OCI-LY7 (cell line): ENCODE measurements around the gene CDA. TPM values are rescaled to one million over a fixed set of nuclear protein-coding genes. Genes with fewer than 3 reads are reported as not detected.
A peak's percentile ranks its signal among the peaks of the same experiment; 100 is the strongest.

Source experiments
- BruUV-seq: library from RNA; stranded (reverse); fragments of 400-500 nt; replicated peaks from 2 replicates; lab custom pipeline; 2021; lab: Mats Ljungman, UMichigan
- CTCF ChIA-PET: fragments of 300-600 bp; sonication (Branson Sonifier 250); formaldehyde crosslinking; loops from one replicate; lab custom pipeline; 2022; ENCODE audit warnings: antibody characterized with exemption; ENCODE audit not compliant: unreplicated experiment; lab: Charles Lee
- POLR2A ChIA-PET: fragments of 300-600 bp; sonication (Branson Sonifier 250); formaldehyde crosslinking; loops from one replicate; lab custom pipeline; 2022; ENCODE audit warnings: antibody characterized with exemption; lab: Charles Lee
- DNase-seq: peaks from one replicate; pipeline ENCODE4 v3.0.0-alpha.2; 2015; ENCODE audit warnings: low spot score
- H2AFZ ChIP-seq: fragments of 200-600 bp; sonication (generic), shearing (Covaris generic); 2 replicates; pipeline ENCODE4 v1.6.1; 2014; ENCODE audit warnings: mild to moderate bottlenecking, antibody characterized with exemption, low read length, moderate library complexity
- H3K27ac ChIP-seq: fragments of 200-600 bp; sonication (generic); 2 replicates; pipeline ENCODE4 v1.5.1; 2014; ENCODE audit warnings: mixed run types, low read depth, mild to moderate bottlenecking, moderate library complexity, low read length, inconsistent platforms; ENCODE audit not compliant: poor library complexity, severe bottlenecking
- H3K36me3 ChIP-seq: fragments of 200-600 bp; sonication (generic); 2 replicates; pipeline ENCODE4 v1.6.1; 2014; ENCODE audit warnings: mild to moderate bottlenecking, antibody characterized with exemption, low read length, moderate library complexity, mixed read lengths; ENCODE audit not compliant: insufficient read depth
- H3K4me1 ChIP-seq: fragments of 200-600 bp; sonication (generic); 2 replicates; pipeline ENCODE4 v1.5.1; 2014; ENCODE audit warnings: mild to moderate bottlenecking, low read length; ENCODE audit not compliant: insufficient read depth, poor library complexity, severe bottlenecking
- H3K4me2 ChIP-seq: fragments of 200-600 bp; sonication (generic); 2 replicates; pipeline ENCODE4 v1.6.1; 2014; ENCODE audit warnings: mild to moderate bottlenecking, low read length
- H3K4me3 ChIP-seq: fragments of 200-600 bp; sonication (generic); 2 replicates; pipeline ENCODE4 v1.5.1; 2014; ENCODE audit warnings: mild to moderate bottlenecking, low read depth, low read length; ENCODE audit not compliant: poor library complexity, severe bottlenecking
- H3K79me2 ChIP-seq: fragments of 200-600 bp; sonication (generic); 2 replicates; pipeline ENCODE4 v1.6.1; 2016; ENCODE audit warnings: low read depth, mild to moderate bottlenecking, low read length, moderate library complexity, mixed read lengths; ENCODE audit not compliant: insufficient read depth
- H3K9me2 ChIP-seq: fragments of 200-600 bp; sonication (generic); 2 replicates; pipeline ENCODE4 v1.6.1; 2016; ENCODE audit warnings: mild to moderate bottlenecking, low read length, mixed read lengths; ENCODE audit not compliant: insufficient read depth
- H3K9me3 ChIP-seq: fragments of 200-600 bp; sonication (generic); 2 replicates; pipeline ENCODE4 v1.6.1; 2014; ENCODE audit warnings: mild to moderate bottlenecking, mixed run types, low read length, mixed read lengths
- H4K20me1 ChIP-seq: fragments of 200-600 bp; sonication (generic); 2 replicates; pipeline ENCODE4 v1.6.1; 2014; ENCODE audit warnings: mild to moderate bottlenecking, antibody characterized with exemption, low read length, moderate library complexity, mixed read lengths; ENCODE audit not compliant: insufficient read depth
- EZH2phosphoT487 ChIP-seq: fragments of 200-600 bp; sonication (generic); IDR thresholded peaks from 2 replicates; pipeline ENCODE4 v1.6.1; 2018; ENCODE audit warnings: low read depth, borderline replicate concordance, mild to moderate bottlenecking, mixed run types, antibody characterized with exemption, low read length, moderate library complexity, mixed read lengths
- intact Hi-C: fragments of 100-400 bp; cut with micrococcal nuclease; formaldehyde crosslinking; loops from one replicate; pipeline ENCODE4 v1.10.0; 2022; ENCODE audit not compliant: unreplicated experiment
- total RNA-seq, 2 experiments: library from RNA; depleted of rRNA in 1 of 2; stranded (reverse); fragments of >200 nt in 1 of 2; shearing (Covaris generic) in 1 of 2; gene quantifications; 2 replicates each; pipeline ENCODE4 v1.2.3, GENCODE V29; 2014 to 2022
- TF ChIP-seq, protein P1 (sequence below): fragments of 200-600 bp; sonication (generic); conservative IDR thresholded peaks from 2 replicates; pipeline ENCODE4 v1.5.1; 2014; ENCODE audit warnings: mild to moderate bottlenecking, antibody characterized with exemption, low read length, moderate library complexity, mixed read lengths

Gene CDA
- total RNA-seq, 2 experiments from 2014 or later: not detected

DNA sequence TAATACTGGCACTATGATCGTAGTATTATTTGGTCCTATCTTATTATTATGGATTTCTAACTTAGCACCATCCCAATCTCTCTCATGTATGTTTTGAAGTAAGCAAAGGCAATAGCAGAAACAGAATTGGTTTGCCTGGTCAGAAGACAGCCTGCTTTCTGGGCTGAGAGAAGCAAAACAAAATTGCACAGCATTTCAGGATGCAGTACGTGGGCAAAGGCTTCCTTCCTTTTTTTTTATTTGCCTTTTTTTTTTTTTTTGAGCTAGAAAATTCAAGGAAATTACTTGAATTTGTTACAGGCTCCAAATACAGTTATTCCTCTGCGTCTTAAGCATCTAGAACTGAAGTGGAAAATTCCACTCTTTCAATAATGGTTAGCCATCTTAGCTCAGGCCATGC, 8.8 kb downstream of the CDA start:
- no peaks in the 10 kb centered on the region for H3K9me3 ChIP-seq
- no peaks in the 10 kb centered on the region for H3K36me3 ChIP-seq
- ChIA-PET CTCF (no interaction called here), POLR2A (no interaction called here)
- H3K4me3 ChIP-seq: no peak overlapping the region
- H3K9me2 ChIP-seq: no peaks in the 10 kb centered on the region
- H3K4me2 ChIP-seq: no peak overlapping the region
- H3K27ac ChIP-seq: no peak overlapping the region
- intact Hi-C loops: no loop called here
- H3K4me1 ChIP-seq: peaks cover 8% of the 10 kb centered on the region
- TF ChIP-seq, protein P1, sequence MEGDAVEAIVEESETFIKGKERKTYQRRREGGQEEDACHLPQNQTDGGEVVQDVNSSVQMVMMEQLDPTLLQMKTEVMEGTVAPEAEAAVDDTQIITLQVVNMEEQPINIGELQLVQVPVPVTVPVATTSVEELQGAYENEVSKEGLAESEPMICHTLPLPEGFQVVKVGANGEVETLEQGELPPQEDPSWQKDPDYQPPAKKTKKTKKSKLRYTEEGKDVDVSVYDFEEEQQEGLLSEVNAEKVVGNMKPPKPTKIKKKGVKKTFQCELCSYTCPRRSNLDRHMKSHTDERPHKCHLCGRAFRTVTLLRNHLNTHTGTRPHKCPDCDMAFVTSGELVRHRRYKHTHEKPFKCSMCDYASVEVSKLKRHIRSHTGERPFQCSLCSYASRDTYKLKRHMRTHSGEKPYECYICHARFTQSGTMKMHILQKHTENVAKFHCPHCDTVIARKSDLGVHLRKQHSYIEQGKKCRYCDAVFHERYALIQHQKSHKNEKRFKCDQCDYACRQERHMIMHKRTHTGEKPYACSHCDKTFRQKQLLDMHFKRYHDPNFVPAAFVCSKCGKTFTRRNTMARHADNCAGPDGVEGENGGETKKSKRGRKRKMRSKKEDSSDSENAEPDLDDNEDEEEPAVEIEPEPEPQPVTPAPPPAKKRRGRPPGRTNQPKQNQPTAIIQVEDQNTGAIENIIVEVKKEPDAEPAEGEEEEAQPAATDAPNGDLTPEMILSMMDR: no peak
- no peak for TF ChIP-seq EZH2phosphoT487
- H3K79me2 ChIP-seq: no peaks in the 10 kb centered on the region
- no peak overlapping the region for H2AFZ ChIP-seq
- DNase-seq: no peak
- no TSS peak for BruUV-seq
- no peaks in the 10 kb centered on the region for H4K20me1 ChIP-seq

DNA sequence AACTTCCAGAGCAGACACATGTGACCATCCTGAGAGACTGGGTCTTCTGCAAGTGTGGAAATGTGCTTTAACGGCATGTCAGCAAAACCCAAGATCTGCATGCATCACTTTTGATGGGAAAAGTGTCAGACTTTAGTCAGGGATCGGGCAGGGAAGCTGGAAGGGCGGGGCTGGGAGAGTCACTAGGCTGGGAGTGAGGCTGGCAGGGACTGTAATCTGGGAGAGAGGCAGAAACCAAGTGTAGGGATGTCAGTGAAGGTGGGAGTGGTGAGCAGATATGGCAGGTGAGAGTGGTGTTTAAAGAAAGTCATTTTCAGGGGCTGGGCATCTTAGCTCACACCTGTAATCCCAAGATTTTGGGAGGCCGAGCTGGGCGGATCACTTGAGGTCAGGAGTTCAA, 11.3 kb downstream of the CDA start:
- no peak overlapping the region for H3K4me2 ChIP-seq
- intact Hi-C loops: no loop called here
- H3K36me3 ChIP-seq: no peaks in the 10 kb centered on the region
- H3K79me2 ChIP-seq: no peaks in the 10 kb centered on the region
- no peak overlapping the region for H2AFZ ChIP-seq
- CTCF ChIA-PET: no interaction called here
- BruUV-seq: no TSS peak
- H3K9me2 ChIP-seq: no peaks in the 10 kb centered on the region
- no peak overlapping the region for H3K27ac ChIP-seq
- no peak for DNase-seq
- no peak overlapping the region for H3K4me3 ChIP-seq
- POLR2A ChIA-PET: interaction anchor here (0.6 kb wide), 1 partner anchor 16 kb away, joined by 5 read pairs; no protein-coding TSS in a partner anchor
- 0 out of 2 replicates have a peak, but pooled peaks cover 7% of the 10 kb centered on the region for H3K9me3 ChIP-seq
- no peaks in the 10 kb centered on the region for H4K20me1 ChIP-seq
- TF ChIP-seq EZH2phosphoT487: no peak
- TF ChIP-seq, protein P1: no peak
- no peaks in the 10 kb centered on the region for H3K4me1 ChIP-seq

DNA sequence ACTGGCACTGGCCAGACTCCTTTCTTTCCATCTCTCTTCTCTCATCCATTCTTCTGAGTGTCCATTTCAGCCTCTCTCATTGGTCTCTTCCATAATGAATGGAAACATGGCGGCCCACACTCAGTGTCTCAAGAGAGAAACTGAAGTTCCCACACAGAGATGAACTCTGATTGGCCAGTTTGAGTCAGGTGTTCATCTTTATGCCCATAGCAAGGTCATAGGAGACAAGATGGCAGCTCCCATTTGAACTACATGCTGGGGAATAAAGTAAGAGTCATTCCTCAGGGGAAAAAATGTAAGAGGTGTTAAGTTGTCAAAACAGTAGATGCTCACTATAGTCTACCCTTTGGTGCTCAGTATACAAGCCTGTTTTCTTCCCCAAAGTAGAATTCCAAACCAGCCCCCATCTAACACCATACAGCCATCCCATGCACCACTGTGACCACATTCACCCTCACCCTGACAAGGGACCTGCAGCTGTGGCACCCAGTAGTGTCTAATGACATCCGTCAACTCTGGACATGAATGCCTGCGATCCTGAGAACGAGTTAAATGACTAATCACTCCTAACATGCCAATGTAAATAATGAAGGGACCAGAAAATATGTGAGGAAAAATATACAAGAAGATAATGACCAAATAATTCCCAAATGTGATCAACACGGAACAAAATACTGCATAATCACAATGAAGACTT, 12.4 kb downstream of the CDA start:
- no peak overlapping the region for H3K4me2 ChIP-seq
- H3K4me3 ChIP-seq: no peak overlapping the region
- peak; percentile 8 for DNase-seq
- peak overlapping the region; percentile 67; the same call in 1 of the 2 replicates for H2AFZ ChIP-seq
- no peak overlapping the region for H3K27ac ChIP-seq
- H3K9me3 ChIP-seq: 0 out of 2 replicates have a peak, but pooled peaks cover 7% of the 10 kb centered on the region
- H3K79me2 ChIP-seq: no peaks in the 10 kb centered on the region
- intact Hi-C loops: no loop called here
- BruUV-seq: no TSS peak
- no peaks in the 10 kb centered on the region for H3K36me3 ChIP-seq
- no peaks in the 10 kb centered on the region for H3K4me1 ChIP-seq
- H3K9me2 ChIP-seq: no peaks in the 10 kb centered on the region
- TF ChIP-seq EZH2phosphoT487: no peak
- TF ChIP-seq, protein P1: no peak
- H4K20me1 ChIP-seq: no peaks in the 10 kb centered on the region
- ChIA-PET POLR2A (no interaction called here), CTCF (no interaction called here)
